Motor neuron (in vitro differentiated cells): ENCODE measurements around the gene ROBO2. TPM values are rescaled to one million over a fixed set of nuclear protein-coding genes. Genes with fewer than 3 reads are reported as not detected.

Experiments
- ATAC-seq, 8 experiments: fragments of 200-7000 bp; cut with Tn5 transposase; replicated peaks in 6 of 8; 2 replicates each; pipeline ENCODE4 v1.8.0; 2021; ENCODE audit warnings: mild to moderate bottlenecking in 8 of 8, moderate library complexity in 8 of 8
- H3K27ac ChIP-seq, 2 donors: fragments of 250-450 bp; sonication (Bioruptor Pico); 2 replicates each; pipeline ENCODE4 v1.9.0; 2021; ENCODE audit warnings: antibody characterized with exemption in 2 of 2, mild to moderate bottlenecking in 2 of 2, moderate library complexity in 1 of 2
- H3K4me1 ChIP-seq, 2 donors: fragments of 250-450 bp; sonication (Bioruptor Pico); replicated peaks in 1 of 2; 2 replicates each; pipeline ENCODE4 v1.6.1; 2021; ENCODE audit warnings: antibody characterized with exemption in 2 of 2, mild to moderate bottlenecking in 2 of 2, moderate library complexity in 1 of 2
- H3K4me3 ChIP-seq, 5 donors: fragments of 250-450 bp; sonication (Bioruptor Pico); 2 replicates each; pipeline ENCODE4 v1.9.0; 2021; ENCODE audit warnings: antibody characterized with exemption in 5 of 5, mild to moderate bottlenecking in 5 of 5, moderate library complexity in 4 of 5
- WGBS, 10 experiments: fragments of 450-650 bp; shearing (Covaris generic); methylation state at CpG; one replicate each; pipeline ENCODE4 v1.0.0; 2022; 5-methylcytosine and 5-hydroxymethylcytosine counted together
- in situ Hi-C, 9 experiments: fragments of 400-800 bp; cut with MboI; loops; one replicate each; pipeline ENCODE4 v1.15.0; 2021; ENCODE audit warnings: low sequenced_read_pairs in 9 of 9, low pct_unique_long_range_greater_than_20kb in 2 of 9; ENCODE audit not compliant: unreplicated experiment in 9 of 9
- total RNA-seq, 8 experiments: library from RNA; unstranded; fragments of 300-600 nt; gene quantifications; 2 replicates each; pipeline versions ENCODE4 v1.2.3 to v1.2.4, GENCODE V29; 2022

Gene ROBO2
- total RNA-seq, 8 experiments from 2014 or later: 28.3 to 127 (median 41.2) TPM

DNA sequence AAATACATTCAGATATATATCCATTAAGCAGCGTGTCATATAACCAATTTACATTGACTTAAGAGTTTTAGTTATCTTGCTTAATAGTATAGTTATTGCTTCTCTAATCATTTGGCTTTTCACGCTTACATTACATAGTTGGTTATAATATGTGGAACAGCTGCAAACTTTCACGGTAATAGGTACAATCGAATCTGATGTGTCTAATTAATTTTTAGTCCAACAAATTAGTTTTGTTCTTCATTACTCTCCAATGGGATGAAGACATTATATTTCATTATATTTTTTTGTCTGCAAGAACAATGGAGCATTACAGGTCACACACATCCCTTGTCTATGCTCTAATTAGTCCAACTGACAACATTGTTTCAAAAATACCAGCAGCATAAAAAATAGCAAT, 546.3 kb downstream of the ROBO2 start:
- in situ Hi-C loops: no loop called here
- Histone ChIP-seq H3K4me1 (peaks cover 0 to 24% of the 10 kb centered on the region in 2 donors), H3K27ac (no peak overlapping the region), H3K4me3 (no peak overlapping the region)
- 36 to 96% (median 83%) methylated on average over 1 to 4 of the region's 4 CpGs; no CpG with 5 or more reads in 1 of the 10 experiments for WGBS, 10 experiments
- no peak for ATAC-seq

DNA sequence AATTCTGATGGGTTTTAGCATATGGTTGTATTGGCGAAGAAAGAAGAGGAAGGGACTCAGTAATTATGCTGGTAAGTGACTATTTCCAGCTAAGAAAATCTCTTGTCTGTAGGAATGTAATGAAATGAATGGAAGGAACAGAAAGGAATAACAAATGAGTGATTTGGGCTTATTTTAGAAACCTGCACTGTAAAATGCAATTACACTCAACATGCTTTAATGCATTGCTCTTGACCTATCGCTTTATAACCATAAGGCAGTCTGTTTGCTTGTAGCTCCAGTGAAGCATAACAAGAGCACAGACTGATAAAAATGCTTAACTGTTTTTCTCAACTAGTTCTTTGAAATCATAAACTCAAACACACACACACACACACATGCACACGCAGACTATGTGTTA, 549.0 kb downstream of the ROBO2 start:
- peaks cover 0 to 21% of the 10 kb centered on the region in 2 donors for H3K4me1 ChIP-seq
- H3K27ac ChIP-seq: no peak overlapping the region
- H3K4me3 ChIP-seq: no peak overlapping the region
- 0 to 100% (median 90%) methylated on average over 1 to 3 of the region's 3 CpGs for WGBS, 10 experiments
- in situ Hi-C loops: no loop called here
- ATAC-seq: peak in 3 of 8 experiments; percentile 41 to 67 (median 63)

DNA sequence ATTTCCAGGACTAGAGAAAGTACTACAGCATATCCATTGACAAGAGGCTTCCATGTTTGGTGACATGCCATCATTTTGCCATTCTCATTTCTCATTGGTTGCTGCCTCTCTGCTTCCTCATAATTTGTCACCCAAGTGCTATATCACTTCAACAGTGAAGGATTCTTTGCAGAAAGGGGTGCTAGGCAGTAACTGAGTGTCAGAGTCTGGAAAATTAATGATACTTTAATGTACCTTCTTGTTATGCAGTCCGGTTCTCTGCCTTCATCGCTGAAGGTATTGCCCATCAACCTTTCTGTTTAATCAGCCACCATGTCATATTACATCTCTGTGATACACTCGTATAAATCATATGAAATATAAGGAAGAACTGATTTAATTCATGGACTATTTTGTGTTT, 550.3 kb downstream of the ROBO2 start:
- Histone ChIP-seq H3K4me1 (peaks cover 0 to 21% of the 10 kb centered on the region in 2 donors), H3K27ac (no peak overlapping the region), H3K4me3 (no peak overlapping the region)
- 40 to 90% (median 68%) methylated on average over 1 to 3 of the region's 3 CpGs; no CpG with 5 or more reads in 1 of the 10 experiments for WGBS, 10 experiments
- peak in 5 of 8 experiments; percentile 19 to 76 (median 33) for ATAC-seq
- in situ Hi-C loops: no loop called here

DNA sequence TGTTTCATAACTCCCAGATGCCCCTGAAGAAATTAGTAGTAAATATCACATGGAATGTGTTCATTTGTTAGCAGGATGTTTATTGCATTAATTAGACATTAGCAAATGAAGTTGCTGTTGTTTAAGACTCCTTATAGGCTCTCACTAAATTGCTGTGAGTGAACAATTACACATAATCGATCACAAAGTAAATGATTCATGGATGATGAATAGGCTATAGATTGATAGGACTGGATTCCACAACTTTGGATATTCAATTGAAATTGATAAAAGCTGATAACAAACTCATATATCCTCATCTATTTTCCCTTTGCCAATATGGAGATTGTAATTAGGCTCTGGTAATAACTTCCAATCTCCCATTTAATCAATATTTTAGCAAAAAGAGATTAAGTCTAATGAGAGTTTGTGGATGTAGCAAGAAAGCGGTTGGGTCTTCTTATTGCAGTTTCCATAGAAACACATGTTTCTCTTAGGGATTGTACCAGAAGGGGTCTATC, 555.5 kb downstream of the ROBO2 start:
- Histone ChIP-seq H3K4me1 (peaks cover 0 to under 1% of the 10 kb centered on the region in 2 donors), H3K27ac (no peak overlapping the region), H3K4me3 (no peak overlapping the region)
- ATAC-seq: no peak
- in situ Hi-C loops: no loop called here
- 86 to 100% (median 100%) methylated on average over 1 to 2 of the region's 2 CpGs for WGBS, 10 experiments

DNA sequence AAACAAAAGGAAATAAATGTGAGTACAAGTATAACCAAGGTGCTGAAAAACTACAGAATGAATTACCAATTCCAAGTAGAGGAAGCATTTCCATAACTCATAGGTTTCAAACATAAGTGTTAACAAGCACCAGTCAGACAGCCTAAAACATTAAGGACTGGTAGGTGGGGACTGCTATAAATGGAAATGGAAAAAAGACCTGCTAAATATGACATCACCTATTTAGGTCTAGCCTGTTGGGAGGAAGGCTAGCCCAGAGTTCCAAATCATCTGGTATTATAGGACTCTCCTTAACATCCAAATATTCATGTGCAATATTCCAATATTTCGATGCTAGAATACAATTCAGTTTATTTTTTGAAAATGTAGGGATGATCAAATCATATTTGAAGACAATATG, 560.0 kb downstream of the ROBO2 start:
- ATAC-seq: no peak
- Histone ChIP-seq H3K4me1 (peaks cover 0 to 5% of the 10 kb centered on the region in 2 donors), H3K4me3 (no peak overlapping the region), H3K27ac (no peak overlapping the region)
- WGBS, 10 experiments: 17 to 100% (median 83%) methylated on average over 1 of the region's 1 CpG; no CpG with 5 or more reads in 1 of the 10 experiments
- in situ Hi-C loops: no loop called here

DNA sequence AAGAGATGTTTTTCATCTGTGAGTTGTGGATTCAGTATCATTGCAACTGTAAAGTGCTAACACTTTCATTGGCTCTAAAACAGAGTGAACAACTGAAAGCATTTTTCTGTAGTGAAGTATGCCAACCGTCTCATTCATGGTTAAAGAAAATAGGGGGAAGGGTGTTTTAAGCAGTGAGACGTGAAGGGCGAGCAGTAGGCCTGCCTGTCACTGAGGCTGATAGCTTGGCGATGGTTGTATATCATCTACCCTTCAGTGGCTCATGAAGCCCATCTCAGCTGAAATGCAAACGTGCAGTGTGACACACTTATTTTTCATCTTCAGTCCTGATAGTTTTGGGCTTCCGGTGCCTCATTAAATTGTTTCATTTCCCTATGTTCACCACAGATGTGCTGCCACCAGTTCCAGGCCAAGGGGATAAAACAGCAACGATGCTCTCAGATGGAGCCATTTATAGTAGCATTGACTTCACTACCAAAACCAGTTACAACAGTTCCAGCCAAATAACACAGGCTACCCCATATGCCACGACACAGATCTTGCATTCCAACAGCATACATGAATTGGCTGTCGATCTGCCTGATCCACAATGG, 562.0 kb downstream of the ROBO2 start:
- 7 to 100% (median 83%) methylated on average over 1 to 7 of the region's 9 CpGs; no CpG with 5 or more reads in 1 of the 10 experiments for WGBS, 10 experiments
- in situ Hi-C loops: no loop called here
- ATAC-seq: no peak
- Histone ChIP-seq H3K4me1 (peaks cover 0 to 5% of the 10 kb centered on the region in 2 donors), H3K4me3 (no peak overlapping the region), H3K27ac (no peak overlapping the region)

DNA sequence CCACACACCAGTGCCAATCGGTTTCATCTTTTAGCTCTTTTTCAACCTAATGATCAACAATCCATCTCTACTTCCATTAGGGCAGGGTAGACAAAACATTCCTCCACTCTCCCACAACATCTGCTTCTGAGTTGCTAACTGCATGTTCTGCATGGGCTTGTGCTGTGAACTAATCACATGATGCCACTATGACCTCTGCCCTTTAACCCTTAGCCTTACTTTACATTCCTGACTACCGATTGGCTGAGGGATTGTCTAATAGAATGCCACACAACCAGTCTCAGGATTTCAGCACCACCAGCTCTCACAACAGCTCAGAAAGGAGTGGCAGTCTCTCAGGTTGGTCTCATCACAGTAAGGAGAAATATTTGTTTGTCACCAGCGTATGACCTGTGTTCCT, 562.8 kb downstream of the ROBO2 start:
- peaks cover 0 to 5% of the 10 kb centered on the region in 2 donors for H3K4me1 ChIP-seq
- in situ Hi-C loops: no loop called here
- H3K27ac ChIP-seq: no peak overlapping the region
- WGBS, 10 experiments: 45 to 100% (median 83%) methylated on average over 1 to 2 of the region's 3 CpGs; no CpG with 5 or more reads in 3 of the 10 experiments
- H3K4me3 ChIP-seq: no peak overlapping the region
- ATAC-seq: no peak

DNA sequence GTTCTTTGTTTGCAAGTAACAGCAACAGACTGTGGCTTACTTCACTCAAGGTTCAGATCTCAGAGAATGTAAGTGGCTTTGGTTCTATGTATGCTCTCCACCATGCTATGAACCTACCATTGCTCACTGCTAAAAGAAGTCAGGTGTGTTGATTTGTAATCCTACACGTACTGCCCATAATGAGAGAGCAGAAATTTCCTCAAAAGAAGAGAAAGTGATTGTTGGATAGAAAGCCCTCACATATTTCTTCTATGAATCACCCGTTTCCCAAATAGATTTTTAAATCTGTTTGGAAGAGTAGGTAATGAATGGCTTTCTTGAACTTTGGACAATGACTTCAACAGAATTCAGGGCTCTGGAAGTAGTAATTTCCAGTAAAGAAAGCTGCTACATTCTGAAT, 565.4 kb downstream of the ROBO2 start:
- Histone ChIP-seq H3K27ac (no peak overlapping the region), H3K4me1 (peaks cover 0 to 5% of the 10 kb centered on the region in 2 donors), H3K4me3 (no peak overlapping the region)
- in situ Hi-C loops: no loop called here
- WGBS, 10 experiments: 31 to 100% (median 86%) methylated on average over 1 to 2 of the region's 2 CpGs; no CpG with 5 or more reads in 1 of the 10 experiments
- ATAC-seq: no peak

DNA sequence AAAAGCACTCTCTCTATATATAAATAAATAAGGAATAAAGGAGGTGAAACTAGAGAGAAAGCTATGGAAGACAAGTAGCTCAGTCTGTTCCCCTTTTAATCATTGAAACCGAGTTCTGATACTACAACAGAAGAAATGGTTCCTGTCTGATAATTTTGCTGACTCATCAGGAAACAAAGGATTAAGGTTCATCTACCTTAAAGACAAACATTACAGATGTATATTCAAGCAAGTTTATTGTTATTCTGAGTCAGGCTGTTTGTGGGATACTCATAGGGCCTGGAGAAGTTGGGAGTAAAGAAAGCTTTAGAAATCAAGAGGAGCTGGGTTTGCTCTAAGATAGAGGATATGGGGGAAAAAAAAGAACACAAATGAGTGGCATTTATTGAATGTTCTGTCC, 566.0 kb downstream of the ROBO2 start:
- H3K27ac ChIP-seq: no peak overlapping the region
- 29 to 100% (median 88%) methylated on average over 1 of the region's 1 CpG; no CpG with 5 or more reads in 1 of the 10 experiments for WGBS, 10 experiments
- in situ Hi-C loops: no loop called here
- ATAC-seq: no peak
- H3K4me3 ChIP-seq: no peak overlapping the region
- peaks cover 0 to 5% of the 10 kb centered on the region in 2 donors for H3K4me1 ChIP-seq

DNA sequence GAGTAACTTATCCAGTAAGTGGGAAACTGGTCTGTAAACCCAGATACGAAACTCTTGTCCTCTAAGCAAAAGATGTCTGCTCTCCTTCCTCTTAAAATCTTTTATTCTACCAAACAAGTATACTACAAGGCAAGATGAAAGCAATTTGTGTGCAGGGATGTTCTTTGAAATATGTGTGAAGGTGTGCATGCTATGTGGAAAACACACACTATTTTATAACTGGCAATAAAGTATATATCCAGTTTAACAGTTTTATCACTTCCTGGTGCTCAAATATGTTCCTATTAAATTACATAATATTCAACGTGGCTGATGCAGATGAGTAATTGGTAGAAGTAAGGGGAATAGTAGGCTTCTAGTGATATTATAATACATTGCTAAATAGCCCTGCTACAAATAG, 566.5 kb downstream of the ROBO2 start:
- no peak for ATAC-seq
- H3K27ac ChIP-seq: no peak overlapping the region
- no peak overlapping the region for H3K4me3 ChIP-seq
- H3K4me1 ChIP-seq: peaks cover 0 to 3% of the 10 kb centered on the region in 2 donors
- in situ Hi-C loops: no loop called here
- WGBS, 10 experiments: 43 to 100% (median 81%) methylated on average over 1 to 2 of the region's 2 CpGs; no CpG with 5 or more reads in 2 of the 10 experiments

DNA sequence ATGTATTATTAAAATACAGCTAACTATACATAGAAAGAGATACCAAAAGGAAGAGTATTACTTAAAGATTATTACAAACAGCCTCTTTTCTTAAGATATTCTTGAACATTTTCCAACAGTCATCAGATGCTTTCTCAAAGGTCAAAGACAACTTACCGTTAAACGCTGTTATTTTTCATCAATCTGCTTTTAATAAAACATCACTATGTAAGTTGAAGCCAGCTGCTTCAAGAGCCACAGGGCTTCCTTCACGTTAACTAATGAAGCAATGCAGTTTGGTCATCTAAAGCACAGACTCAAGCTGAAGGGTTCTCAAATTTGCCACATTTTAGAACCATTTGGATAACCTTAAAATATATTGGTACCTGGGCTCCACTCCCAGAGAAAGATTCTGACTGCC, 578.8 kb downstream of the ROBO2 start:
- H3K4me1 ChIP-seq: no peaks in the 10 kb centered on the region
- no peak for ATAC-seq
- no peak overlapping the region for H3K27ac ChIP-seq
- H3K4me3 ChIP-seq: no peak overlapping the region
- in situ Hi-C loops: no loop called here
- 6 to 100% (median 96%) methylated on average over 2 to 3 of the region's 3 CpGs; no CpG with 5 or more reads in 1 of the 10 experiments for WGBS, 10 experiments

DNA sequence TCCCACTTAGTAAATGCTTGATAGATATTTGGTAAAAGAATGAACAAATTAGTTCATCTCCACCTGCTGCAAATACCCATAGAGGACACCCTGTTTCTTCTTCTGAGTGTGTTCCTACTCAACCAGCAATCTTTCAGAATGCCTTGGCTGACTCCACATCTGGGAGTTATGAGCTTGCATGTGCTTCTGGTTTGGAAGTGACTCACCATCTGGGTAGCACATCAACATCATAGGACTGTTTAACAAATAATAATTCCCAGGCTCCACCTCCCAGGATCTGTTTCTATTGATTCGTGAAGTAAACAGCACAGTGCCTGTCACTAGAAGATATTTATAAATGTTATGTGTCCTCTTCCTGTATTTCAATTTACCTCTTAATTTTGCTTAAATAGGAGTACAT, 580.1 kb downstream of the ROBO2 start:
- ATAC-seq: peak in 7 of 8 experiments; percentile 15 to 92 (median 48)
- peaks cover 0 to 5% of the 10 kb centered on the region in 2 donors for H3K4me1 ChIP-seq
- H3K4me3 ChIP-seq: no peak overlapping the region
- WGBS, 10 experiments: 14 to 100% (median 80%) methylated on average over 1 of the region's 1 CpG; no CpG with 5 or more reads in 4 of the 10 experiments
- no peak overlapping the region for H3K27ac ChIP-seq
- in situ Hi-C loops: no loop called here

DNA sequence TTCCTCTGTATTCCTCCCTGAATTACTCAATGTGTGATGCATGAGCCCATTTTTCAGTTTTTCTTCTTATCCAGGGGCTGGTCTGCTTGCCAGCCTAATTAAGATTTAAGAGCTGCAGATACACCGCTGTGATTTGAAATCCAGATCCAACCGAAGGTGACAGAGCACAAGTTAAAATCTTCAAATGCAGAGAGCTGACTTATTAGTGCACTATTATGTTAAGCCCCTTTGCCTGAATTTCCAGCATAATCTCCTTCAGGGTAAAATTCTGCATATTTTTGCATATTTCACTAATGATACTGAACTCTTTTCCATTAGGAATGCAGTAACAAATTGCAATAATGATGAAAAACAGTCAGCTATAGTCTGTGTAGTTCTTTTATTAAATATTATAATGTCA, 583.6 kb downstream of the ROBO2 start:
- Histone ChIP-seq H3K4me1 (peaks cover 0 to 10% of the 10 kb centered on the region in 2 donors), H3K4me3 (no peak overlapping the region), H3K27ac (no peak overlapping the region)
- in situ Hi-C loops: no loop called here
- ATAC-seq: peak in 2 of 8 experiments; percentile 55
- 43 to 100% (median 82%) methylated on average over 1 to 2 of the region's 2 CpGs; no CpG with 5 or more reads in 4 of the 10 experiments for WGBS, 10 experiments

DNA sequence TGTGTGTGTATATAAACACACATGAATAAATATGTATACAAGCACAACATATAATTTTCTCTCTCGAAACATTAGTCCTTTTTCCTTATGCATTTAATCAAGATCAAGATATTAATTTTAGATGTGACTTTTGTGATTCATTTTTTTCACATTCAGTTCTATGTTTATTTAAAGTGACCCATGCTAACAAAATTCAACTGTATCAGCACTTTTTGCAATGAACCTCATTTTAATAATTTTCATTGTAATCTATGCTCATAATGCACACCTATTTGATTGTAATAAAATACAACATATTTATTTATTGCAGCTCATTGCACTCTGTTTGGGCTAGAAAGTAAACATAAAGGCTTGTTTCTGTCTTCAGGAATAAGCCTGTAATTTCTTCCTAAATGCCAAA, 586.3 kb downstream of the ROBO2 start:
- ATAC-seq: no peak
- no peak overlapping the region for H3K4me3 ChIP-seq
- no peak overlapping the region for H3K27ac ChIP-seq
- H3K4me1 ChIP-seq: peaks cover 0 to 10% of the 10 kb centered on the region in 2 donors
- in situ Hi-C loops: no loop called here
- 56 to 100% (median 100%) methylated on average over 1 of the region's 1 CpG; no CpG with 5 or more reads in 1 of the 10 experiments for WGBS, 10 experiments
